SU-DHL-6 (cell line): ENCODE results near the gene FHAD1.

ENCODE experiments used
- EZH2phosphoT487 ChIP-seq: fragments of 200-600 bp; sonication (generic), shearing (Covaris generic); conservative IDR thresholded peaks from 2 replicates; pipeline ENCODE4 v1.6.1; 2018; ENCODE audit warnings: mild to moderate bottlenecking, antibody characterized with exemption, low read length, moderate library complexity, mixed read lengths
- TF ChIP-seq, protein P1 (sequence below): fragments of 200-600 bp; sonication (generic); IDR thresholded peaks from one replicate; pipeline ENCODE4 v1.5.1; 2017; ENCODE audit warnings: antibody characterized with exemption, mild to moderate bottlenecking, low read length, moderate library complexity; ENCODE audit not compliant: insufficient read depth, poor library complexity, severe bottlenecking

DNA sequence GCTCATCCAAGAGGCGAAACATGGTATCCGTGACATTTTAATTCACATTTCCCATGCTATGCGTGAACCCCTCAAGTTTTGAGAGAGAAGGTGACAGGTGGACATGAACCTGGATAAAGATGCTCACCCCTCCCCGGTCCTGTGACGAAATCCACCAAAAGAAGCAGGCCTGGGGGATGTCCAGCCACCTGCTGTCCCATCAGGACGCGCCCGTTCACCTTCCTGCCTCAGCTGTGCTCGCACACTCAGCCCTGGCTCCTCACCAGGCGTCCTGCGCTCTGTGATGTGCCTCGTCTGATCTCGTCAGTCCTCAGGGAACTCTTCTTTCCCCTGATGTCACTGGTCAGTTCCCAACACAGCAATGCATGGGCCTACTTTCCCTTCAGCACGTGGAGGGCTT lies 10.3 kb downstream of the FHAD1 start:
- TF ChIP-seq, protein P1, sequence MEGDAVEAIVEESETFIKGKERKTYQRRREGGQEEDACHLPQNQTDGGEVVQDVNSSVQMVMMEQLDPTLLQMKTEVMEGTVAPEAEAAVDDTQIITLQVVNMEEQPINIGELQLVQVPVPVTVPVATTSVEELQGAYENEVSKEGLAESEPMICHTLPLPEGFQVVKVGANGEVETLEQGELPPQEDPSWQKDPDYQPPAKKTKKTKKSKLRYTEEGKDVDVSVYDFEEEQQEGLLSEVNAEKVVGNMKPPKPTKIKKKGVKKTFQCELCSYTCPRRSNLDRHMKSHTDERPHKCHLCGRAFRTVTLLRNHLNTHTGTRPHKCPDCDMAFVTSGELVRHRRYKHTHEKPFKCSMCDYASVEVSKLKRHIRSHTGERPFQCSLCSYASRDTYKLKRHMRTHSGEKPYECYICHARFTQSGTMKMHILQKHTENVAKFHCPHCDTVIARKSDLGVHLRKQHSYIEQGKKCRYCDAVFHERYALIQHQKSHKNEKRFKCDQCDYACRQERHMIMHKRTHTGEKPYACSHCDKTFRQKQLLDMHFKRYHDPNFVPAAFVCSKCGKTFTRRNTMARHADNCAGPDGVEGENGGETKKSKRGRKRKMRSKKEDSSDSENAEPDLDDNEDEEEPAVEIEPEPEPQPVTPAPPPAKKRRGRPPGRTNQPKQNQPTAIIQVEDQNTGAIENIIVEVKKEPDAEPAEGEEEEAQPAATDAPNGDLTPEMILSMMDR = no peak
- TF ChIP-seq EZH2phosphoT487 = no peak
